D721Med (cell line): ENCODE data around the gene FEV.

Source experiments
- DNase-seq: peaks from one replicate; pipeline ENCODE4 v3.0.0; 2011; ENCODE audit warnings: low spot score; ENCODE audit not compliant: insufficient read length
- FAIRE-seq: peaks from 2 replicates; lab custom pipeline; 2011; peaks lifted over from hg19 to GRCh38; lab: Jason Lieb, UNC
- TF ChIP-seq, protein P1 (sequence below): IDR thresholded peaks from 2 replicates; pipeline ENCODE4 v1.5.1; 2012; ENCODE audit warnings: mild to moderate bottlenecking, control low read depth; ENCODE audit not compliant: insufficient read depth; ENCODE audit errors: missing control alignments

Gene FEV

DNA sequence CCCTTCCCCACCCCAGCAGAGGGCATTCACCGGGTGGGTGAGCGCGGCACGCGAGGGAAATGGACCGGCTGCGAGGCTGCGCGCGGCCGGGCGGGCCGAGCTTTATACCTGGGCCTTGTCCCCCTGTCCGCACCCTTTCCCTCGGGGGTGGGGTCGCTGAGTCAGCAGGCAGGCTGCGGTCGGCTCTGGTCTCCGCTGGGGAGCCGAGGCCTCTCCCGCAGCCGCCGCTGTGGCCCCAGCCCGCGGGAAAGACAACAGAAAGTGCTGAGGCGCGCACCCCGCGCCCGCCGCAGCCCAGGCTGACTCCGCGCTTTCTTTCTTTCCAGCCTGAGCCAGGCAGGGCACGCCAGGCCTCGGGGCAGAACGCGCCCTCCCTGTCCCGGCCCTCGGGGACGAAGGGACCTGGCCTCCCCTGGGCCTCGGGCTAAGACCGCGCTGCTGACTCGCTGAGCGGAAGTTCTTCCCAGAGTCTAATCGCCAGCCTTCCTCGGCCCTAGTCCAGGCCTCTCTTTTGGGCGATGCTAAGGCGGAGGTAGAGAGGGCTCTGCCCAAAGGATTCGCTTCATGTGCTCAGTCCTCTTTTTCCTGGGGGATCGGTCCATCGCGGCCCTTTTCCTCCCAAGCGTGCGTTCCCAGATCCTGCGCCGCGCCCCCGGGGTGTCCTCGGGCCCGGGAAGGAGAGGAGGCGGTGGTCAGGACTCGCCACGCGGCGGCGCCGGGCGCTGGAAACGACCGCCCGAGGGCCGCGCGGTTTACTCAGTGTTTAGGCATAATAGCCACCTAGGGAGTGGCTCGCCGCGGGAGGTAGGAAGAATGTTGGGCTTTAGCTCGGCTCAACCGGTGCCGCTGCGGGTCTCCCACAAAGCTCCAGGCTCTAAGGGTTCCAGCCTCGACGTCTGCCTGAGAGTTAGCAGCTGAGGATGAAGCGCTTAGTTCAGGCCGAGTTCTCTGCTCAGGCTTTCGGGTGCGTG lies 8.6 kb upstream of the FEV start, which contains the start of gene CRYBA2:
Gene CRYBA2, minus strand, starts transcription at position 78 of the 971 bp plus-strand sequence. CDS start 246 bp downstream, outside the sequence.
- TF ChIP-seq, protein P1, sequence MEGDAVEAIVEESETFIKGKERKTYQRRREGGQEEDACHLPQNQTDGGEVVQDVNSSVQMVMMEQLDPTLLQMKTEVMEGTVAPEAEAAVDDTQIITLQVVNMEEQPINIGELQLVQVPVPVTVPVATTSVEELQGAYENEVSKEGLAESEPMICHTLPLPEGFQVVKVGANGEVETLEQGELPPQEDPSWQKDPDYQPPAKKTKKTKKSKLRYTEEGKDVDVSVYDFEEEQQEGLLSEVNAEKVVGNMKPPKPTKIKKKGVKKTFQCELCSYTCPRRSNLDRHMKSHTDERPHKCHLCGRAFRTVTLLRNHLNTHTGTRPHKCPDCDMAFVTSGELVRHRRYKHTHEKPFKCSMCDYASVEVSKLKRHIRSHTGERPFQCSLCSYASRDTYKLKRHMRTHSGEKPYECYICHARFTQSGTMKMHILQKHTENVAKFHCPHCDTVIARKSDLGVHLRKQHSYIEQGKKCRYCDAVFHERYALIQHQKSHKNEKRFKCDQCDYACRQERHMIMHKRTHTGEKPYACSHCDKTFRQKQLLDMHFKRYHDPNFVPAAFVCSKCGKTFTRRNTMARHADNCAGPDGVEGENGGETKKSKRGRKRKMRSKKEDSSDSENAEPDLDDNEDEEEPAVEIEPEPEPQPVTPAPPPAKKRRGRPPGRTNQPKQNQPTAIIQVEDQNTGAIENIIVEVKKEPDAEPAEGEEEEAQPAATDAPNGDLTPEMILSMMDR = no peak
- no peak for FAIRE-seq
- no peak for DNase-seq

DNA sequence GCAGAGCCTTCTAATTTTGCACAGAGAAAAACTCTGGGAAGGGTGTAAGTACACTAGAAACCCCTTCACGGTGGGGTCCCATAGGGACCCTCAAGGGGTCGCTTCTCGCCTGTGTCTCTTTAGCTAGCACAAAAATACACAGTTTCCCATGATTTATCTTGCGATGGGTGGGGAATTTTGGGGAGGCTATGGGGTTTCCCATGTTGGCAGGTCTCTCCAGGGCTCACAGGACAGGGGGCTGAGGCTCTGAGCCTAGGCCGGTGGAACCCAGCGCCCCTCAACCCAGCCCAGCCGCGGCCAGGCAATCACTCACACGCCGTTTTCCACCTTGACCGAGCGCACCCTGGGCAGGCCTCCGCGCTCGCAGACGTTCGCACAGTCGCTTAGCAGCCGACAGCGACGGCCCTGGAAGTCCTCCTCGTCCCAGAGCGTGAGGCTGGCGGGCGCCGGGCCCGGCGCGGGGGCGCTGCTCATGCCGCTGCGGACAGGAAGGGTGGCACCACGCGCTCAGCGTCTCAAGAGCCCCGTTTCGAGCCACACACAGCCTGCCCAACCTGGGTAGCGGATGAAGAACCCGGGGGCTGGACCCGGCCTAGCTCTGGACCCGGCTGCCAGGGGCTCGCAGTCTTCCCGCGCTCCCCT lies 7.8 kb upstream of the FEV start:
- FAIRE-seq (no peak), DNase-seq (no peak)
- TF ChIP-seq, protein P1 = no peak

DNA sequence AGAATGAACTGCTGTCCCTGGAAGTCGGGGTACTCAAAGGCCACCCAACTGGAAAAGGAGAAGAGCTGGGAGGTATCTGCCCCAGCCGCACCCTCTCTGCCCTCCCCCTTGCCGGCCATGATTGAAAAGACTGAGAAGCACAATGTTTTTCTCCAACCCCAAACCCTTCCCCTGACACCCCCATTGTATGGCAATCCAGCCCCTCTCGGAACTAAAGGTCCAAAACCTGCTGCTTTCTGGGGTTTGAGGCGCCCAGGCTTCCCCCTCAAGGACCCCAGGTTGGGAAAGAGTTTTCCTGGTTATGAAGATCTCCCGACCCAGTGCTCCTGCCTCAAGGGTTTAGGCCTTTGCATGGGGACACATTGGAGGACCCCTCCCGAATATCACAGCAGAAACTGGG lies 7.2 kb upstream of the FEV start:
- FAIRE-seq (no peak), DNase-seq (no peak)
- TF ChIP-seq, protein P1 = no peak

DNA sequence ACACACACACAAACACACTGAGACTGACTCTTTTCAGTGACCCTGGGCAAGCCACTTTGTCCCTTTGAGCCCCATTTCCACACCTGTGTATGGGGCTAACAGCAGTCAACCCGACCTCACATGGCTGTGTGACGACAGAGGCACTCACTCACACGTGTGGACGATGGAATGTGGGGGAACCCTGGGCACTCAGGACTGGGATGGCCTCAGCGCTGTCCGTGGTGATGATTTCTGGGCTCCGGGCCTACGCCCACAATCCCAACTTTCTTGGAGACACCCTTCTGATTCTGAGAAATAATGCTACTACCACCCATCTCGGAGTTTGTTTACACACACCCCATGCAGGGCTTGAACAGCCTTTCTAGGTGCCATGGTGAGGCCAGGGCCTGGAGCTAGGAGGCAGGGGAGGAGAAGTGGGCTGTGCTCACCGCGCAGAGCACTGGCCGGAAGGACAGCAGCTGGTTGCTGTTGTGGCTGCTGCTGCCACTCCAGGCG lies 6.7 kb upstream of the FEV start:
- FAIRE-seq = no peak

DNA sequence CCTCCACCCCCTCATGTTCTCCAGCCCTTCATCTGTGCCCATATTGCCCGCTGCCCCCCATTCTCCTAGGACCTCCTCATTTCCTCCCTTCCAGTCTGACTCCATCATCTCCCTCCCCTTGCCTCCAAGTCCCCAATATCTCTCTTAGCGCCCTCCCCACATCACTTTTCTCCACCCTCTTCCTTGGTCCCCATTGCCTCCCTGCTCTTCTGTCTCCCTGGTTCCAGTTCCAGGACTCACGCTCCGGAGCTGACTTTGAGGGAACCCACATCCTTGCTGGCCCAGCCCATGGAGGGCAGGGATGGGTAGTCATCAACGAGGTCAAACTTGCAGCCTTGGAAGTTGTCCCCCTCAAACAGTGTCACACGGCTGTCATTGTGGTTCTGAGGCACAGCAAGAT lies 5.6 kb upstream of the FEV start:
- FAIRE-seq = no peak
- TF ChIP-seq, protein P1 = no peak
- no peak for DNase-seq

More for the DNA sequence above, 6.7 kb upstream of the FEV start:
- DNase-seq = no peak
- TF ChIP-seq, protein P1 = no peak

DNA sequence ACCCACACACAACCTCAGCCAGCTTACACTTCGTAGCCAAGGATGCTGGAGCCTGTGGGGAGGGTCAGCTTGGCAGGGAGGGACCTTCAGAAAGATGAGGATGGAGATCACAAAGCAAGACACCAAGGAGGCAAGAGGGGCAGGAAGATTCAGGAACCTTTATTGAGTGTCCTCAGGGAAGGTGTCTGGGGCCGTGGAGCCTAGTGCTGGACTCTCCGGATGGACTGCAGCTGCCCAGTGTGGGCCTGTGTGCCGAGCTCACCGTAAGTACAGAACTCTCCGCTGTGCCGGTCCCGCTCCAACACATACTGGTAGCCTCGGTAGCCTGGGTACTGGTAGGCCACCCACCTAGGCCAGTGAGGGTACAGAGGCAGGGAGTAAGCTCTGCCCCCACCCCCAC lies 5.1 kb upstream of the FEV start:
- TF ChIP-seq, protein P1 = no peak
- FAIRE-seq (no peak), DNase-seq (no peak)

DNA sequence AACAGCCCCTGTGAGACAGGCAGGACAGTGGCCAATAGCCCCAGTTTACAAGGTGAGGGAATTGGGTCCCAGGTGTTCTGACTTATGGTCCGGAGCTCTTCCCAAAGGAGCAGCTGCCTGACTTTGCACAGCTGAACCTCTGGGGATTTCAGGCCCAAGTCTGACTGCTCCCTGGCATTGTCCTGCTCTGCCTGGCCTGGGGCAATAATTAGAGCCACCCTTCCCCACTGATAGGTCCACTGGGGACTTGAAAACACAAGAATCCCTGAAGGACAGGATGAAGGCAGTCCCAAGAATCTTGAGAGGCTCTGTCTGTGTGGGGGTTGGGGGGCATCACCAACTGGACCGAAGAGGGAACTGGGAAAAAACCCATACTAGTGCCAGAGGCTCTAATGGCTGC lies 3.7 kb upstream of the FEV start:
- TF ChIP-seq, protein P1 = no peak
- DNase-seq = no peak
- no peak for FAIRE-seq
